Renal cortex interstitium (tissue), 11 donors: ENCODE measurements around the gene LSG1. TPM values are rescaled to one million over a fixed set of nuclear protein-coding genes. Genes with fewer than 3 reads are reported as not detected.
"Not testable (repeated sequence)": the region's sequence is repeated elsewhere in the genome, so short reads cannot be mapped to it uniquely, and the experiment has no call there.

Source experiments
- DNase-seq, 11 donors: peaks; one replicate each; pipeline ENCODE4 v3.0.0-alpha.2; 2013; ENCODE audit warnings: low read depth in 9 of 11, low spot score in 4 of 11; ENCODE audit errors: extremely low read depth in 1 of 11
- polyA plus RNA-seq, 3 donors: library from polyadenylated mRNA; unstranded; fragments of 120-200 nt; gene quantifications; one replicate each; pipeline ENCODE4 v1.2.1, GENCODE V29; 2013; ENCODE audit not compliant: insufficient read length in 3 of 3

LSG1 gene
- polyA plus RNA-seq, 3 donors: 32.6 to 46.1 (median 46.1) TPM

GRCh38 chr3:194631696-194632095 lies 40.3 kb downstream of the LSG1 start:
- DNase-seq: no peak

- not testable (repeated sequence) for DNase-seq
Measured at GRCh38 chr3:194630681-194631080, 41.3 kb downstream of the LSG1 start.

DNA sequence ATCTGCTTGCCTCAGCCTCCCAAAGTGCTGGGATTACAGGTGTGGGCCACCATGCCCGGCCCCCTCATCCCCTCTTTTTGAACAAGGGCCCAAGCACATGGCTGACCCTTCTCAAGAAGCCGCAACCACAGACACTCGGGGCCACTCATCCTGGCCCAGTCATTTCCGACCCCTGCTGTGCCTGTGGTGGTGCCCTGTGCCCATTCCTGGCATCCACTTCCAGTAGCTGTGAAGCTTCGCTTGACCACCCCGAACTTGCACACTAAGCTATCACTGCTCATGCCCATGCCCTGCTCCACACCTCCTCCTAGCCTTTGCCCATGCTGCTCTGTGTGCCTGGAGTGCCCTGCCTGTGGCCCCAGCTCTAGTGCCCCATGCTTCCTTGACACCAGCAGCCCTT lies 47.0 kb downstream of the LSG1 start:
- no peak for DNase-seq

GRCh38 chr3:194623449-194624290 lies 48.3 kb downstream of the LSG1 start:
- DNase-seq: no peak

GRCh38 chr3:194622621-194623340 lies 49.2 kb downstream of the LSG1 start:
- no peak for DNase-seq

GRCh38 chr3:194621947-194622346 lies 50.0 kb downstream of the LSG1 start:
- no peak for DNase-seq

GRCh38 chr3:194620196-194620595 lies 51.8 kb downstream of the LSG1 start:
- DNase-seq: no peak

- no peak for DNase-seq
Measured at GRCh38 chr3:194619741-194620140, 52.2 kb downstream of the LSG1 start.

- no peak for DNase-seq
Measured at GRCh38 chr3:194618858-194619608, 53.0 kb downstream of the LSG1 start.

DNA sequence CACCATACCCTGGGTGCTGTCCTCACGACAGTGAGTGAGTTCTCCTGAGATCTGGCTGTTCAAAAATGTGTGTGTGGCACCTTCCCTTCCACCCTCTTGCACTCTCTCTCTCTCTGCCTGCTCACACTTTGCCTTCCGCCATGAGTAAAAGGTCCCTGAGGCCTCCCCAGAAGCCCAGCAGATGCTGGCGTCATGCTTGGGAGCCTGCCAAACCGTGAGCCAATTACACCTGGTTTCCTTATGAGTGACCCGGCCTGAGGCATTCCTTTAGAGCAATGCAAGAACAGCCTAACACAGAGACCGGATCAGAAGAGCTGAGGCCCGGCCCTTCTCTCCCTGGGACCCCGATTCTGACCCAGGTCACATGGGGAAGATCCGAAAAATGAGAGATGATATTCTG lies 54.2 kb downstream of the LSG1 start:
- DNase-seq: no peak

DNA sequence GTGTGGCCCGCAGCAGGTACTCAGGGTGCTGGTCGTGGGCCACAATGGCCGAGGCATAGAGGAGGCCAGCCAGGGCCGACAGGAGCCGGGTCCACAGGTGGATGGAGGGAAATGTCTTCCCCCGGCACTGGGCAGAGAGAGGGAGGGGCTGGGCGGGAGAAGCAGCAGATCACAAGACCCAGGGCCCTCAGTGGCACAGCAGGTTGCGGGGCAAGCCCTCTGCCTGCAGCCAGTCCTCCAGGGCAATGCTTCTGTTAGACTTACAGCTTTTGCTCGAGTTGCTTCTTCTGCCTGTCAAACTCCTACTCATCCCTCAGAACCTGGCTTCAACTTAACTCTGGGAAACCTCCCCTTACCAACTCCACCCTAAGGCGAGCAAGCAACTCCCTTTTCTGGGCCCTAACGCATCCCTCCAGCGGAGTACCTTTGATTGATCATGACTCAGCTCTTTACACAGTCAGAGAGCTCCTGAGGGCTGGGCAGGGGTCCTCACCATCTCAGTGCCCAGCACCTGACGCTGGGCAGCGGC lies 54.8 kb downstream of the LSG1 start:
- DNase-seq: no peak

GRCh38 chr3:194615226-194615625 lies 56.8 kb downstream of the LSG1 start:
- DNase-seq: no peak

DNA sequence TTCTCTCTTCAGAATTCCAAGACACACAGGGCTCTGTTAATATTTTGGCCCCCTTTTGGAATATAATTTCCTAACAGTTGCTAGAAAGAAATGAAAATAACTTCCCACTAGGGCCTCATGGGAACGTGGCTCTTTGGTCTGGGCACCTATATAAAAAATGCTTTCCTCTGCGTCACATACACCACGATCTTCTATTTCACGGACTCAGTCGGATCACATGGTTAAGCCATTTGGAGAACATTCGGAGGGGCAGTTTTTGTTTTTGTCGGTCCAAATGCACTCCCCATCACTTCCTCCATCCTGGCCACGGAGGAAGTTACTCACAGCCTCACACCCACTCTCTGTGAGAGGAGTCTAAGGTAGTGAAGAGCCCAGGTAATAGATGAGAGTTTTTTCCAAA lies 59.8 kb downstream of the LSG1 start:
- no peak for DNase-seq

- no peak for DNase-seq
Measured at GRCh38 chr3:194610689-194611088, 61.3 kb downstream of the LSG1 start.

DNA sequence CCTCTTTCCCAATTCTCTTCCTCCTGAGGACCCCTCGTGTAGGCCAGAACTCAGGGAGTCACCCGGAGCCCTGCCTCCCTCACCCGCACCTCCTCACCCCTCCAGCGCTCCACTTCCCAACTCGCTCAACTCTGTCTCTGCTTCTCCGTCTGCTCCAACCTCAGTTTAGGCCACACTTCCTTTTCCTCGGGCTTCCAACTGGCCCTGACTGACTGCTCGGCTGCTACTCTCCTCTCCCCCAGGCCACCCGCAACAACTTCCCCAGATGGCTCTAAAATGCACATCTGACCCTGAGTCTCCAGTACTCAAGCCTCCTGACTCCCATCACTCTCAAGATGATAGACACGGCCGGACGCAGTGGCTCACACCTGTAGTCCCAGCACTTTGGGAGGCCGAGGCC lies 62.4 kb downstream of the LSG1 start:
- DNase-seq: no peak

DNA sequence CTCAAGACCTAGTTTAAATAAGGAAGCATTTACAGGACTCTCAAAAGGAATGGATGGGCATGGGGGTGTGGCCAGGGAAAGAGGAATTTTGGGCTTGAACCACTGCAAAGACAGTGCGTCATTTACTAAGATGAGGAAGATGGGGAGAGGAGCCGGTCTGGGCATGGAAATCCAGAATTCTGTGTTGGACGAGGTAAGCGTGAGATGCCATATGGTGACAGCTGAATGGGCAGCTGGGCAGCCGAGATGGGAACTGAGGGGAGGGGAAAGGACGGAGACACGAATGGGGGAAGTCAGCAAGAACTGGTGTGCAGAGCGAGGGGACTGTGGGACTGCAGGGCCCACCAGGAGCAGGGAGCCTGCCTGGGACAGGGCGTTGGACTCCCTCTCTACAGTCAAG lies 63.0 kb downstream of the LSG1 start:
- DNase-seq: no peak

- DNase-seq: no peak
Measured at GRCh38 chr3:194607592-194608389, 64.2 kb downstream of the LSG1 start.

DNA sequence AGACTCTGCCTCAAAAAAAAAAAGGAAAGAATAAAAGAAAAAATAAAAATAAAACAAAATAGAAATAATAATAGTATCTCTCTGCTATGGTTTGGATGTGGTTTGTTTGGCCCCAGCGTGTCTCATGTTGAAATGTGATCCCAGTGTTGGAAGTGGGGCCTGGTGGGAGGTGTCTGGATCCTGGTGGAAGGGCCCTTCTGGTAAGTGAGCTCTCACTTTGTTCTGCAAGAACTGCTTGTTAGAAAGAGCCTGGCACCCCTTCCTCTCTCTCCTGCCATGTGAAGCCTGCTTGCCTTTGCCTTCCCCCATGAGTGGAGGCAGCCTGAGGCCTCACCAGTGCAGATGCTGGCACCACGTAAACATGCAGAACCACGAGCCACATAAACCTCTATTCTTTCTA lies 65.0 kb downstream of the LSG1 start:
- DNase-seq: no peak

GRCh38 chr3:194606163-194606562 lies 65.8 kb downstream of the LSG1 start:
- no peak for DNase-seq
